ENCODE measurements around the gene SH3D21.

GRCh38 chr1:36349839-36350238, 43.7 kb downstream of the SH3D21 start:
- TF ChIP-seq CTCF (conservative IDR thresholded peaks at IDR 0.05) (no peak), ZFX (IDR thresholded peaks at IDR 0.05) (no peak)
